HG02885 (cell line): Measurements from ENCODE around the gene GRB2.

Experiments
- ATAC-seq: cut with Tn5 transposase; IDR thresholded peaks from one replicate; pipeline ENCODE4 v1.9.1; 2021; ENCODE audit warnings: mild to moderate bottlenecking; ENCODE audit not compliant: unreplicated experiment, poor library complexity

Gene GRB2

DNA sequence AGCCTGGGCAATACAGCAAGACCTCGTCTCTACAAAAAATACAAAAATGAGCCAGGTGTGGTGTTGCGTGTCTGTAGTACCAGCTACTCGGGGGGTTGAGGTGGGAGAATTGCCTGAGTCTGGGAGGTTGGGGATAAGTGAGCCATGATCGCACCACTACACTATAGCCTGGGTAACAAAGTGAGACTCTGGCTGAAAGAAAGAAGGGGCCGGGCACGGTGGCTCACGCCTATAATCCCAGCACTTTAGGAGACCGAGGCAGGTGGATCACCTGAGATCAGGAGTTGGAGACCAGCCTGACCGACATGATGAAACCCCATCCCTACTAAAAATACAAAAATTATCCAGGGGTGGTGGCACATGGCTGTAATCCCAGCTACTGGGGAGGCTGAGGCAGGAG, 10.5 kb upstream of the GRB2 start:
- ATAC-seq = no peak

DNA sequence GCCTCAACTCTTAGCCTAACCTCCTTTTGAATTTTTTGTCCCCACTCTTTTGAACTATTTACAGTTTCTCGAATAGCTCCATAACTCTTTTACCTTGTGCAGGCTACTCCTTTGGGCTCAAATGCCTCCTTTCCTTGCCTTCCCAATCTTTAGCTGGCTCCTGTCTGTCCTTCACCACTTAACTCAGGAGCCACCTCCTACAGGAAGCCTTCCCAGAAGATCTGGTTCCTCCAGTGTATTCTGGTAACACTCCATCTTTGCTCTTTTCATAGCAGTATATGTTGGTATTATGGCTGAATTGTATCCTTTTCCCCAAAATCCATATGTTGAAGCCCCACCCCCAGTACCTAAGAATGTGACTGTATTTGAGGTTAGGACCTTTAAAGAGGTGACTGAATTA, 9.0 kb upstream of the GRB2 start:
- no peak for ATAC-seq

DNA sequence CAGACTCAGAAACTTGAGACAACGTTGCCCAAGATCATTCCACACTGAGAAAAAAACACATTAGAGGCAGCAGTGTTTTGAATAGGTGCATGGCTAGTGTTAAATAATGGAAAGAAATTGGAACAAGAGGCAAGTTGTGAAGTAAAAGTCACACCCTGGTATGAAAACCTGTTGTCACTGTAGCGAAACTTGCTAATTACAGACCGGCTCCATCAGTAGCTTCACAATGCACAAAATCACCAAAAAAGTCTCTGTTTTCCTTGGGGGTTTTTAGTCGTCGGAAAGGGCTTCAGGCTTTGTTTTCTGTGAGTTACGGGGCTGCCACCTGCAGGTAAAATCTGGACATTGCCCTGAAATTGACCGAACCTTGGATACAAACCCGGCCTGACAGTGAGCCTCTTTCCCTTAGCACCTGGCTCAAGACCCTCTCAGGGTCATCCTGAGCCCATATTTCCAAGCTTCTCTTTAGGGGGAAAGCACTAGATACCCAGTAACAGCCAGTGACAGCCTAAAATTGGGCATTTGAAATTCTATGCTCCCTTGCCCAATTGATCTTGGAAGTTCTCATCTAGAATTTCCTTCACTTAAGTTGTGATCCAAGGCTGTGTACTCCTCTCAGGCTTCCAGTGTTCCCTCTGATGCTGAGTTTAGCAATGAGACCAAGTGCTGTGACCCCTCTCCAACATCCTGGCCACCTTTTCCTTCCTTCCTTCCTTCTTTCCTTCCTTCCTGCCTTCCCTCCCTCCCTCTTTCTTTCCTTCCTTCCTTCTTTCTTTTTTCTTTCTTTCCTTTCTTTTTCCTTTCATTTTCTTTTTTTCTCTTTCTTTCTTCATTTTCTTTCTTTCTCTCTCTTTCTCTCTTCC, 7.2 kb upstream of the GRB2 start:
- ATAC-seq = no peak

DNA sequence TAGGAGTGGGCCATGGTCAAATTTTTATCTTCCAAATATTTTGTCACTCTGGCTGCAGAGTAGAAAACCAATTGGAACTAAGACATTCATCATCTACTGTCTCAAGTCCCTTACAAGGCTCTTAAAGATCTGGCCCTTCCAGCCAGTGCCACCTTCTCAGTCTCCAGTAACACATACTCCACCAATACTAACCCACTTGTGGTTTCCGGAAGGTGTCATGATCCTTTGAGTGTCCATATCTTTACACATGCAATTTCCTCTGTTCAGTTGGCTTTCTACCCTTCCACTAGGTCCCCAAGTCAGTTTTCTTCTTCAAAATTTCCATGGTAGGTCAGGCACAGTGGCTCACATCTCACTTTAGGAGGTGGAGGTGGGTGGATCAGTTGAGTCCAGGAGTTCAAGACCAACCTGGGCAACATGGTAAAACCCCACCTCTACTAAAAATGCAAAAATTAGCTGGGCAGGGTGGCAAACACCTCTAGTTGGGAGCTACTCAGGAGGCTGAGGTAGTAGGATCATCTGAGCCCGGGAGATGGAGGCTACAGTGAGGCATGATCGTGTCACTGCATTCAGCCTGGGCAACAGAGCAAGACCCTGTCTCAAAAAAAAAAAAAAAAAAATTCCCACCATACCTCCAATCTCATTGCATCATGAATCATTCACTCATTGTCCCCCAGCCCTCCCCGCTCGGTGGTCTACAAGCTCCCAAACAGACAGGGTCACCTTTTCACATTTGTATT, 6.0 kb upstream of the GRB2 start:
- ATAC-seq = no peak

DNA sequence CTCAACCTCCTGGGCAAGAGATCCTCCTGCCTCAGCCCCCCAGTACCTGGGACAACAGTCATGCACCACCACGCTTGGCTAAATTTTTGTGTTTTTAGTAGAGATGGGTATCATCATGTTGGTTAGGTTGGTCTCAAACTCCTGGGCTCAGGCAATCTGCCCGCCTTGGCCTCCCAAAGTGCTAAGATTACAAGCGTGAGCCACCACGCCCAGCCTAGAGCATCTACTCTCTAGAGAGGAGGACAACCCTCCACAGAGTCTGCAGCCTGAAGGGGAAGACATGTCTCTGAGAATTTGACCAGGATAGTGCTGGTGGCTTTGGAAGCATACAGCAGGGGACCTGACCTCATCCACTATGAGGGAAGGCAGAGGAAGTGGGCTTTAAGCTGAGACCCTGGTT, 4.7 kb upstream of the GRB2 start:
- ATAC-seq = no peak

DNA sequence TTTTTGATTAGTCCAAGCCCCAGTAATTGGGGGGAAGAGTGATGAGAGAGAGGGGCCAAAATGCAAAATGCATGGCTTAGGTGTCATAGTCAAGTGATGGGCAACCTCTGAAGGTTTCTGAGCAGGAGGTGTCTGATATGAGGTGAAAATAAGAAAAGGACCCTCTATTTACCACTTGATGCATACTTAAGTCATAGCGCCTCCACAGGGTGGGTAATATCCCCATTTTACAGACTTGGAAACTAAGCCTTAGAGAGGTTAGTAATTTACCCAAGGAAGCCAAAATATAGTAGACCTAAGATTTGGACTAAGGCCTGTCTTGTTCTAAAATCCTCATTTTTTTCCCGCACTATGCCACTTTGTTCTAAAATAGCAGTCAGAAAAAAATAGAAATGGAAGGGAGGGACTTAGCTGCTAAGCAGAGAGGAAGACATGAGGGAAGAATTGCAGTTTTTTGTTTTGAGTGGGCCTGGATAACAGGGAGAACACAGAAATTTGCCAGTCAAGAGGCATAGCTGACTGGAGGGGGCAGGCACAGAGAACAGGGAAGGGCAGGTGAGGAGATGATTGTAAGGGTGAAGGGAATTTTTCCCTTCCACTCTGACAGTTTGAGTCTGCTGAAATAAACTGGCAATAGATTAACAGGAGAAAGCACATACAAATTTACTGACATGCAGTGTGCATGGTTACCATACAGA, 2.3 kb upstream of the GRB2 start:
- ATAC-seq = no peak

DNA sequence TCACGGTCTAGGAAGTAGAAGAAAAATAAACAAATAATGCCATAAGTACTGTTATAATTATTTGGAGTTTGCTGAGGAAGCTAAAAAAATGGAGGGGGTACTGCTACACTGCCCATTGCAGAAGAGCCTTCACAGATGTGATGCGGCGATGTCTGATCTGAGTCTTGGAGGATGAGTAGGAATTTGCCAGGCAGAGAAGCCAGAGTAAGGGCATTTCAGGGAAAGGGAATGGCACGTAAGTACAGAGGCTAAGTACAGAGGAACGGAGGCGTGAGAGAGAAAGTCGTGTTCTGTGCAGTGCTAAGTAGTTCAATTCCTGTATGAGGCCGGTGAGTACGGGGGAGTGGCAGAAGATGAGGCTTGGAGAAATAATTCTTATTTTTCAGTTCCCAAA, 741 bp upstream of the GRB2 start:
- ATAC-seq = no peak

DNA sequence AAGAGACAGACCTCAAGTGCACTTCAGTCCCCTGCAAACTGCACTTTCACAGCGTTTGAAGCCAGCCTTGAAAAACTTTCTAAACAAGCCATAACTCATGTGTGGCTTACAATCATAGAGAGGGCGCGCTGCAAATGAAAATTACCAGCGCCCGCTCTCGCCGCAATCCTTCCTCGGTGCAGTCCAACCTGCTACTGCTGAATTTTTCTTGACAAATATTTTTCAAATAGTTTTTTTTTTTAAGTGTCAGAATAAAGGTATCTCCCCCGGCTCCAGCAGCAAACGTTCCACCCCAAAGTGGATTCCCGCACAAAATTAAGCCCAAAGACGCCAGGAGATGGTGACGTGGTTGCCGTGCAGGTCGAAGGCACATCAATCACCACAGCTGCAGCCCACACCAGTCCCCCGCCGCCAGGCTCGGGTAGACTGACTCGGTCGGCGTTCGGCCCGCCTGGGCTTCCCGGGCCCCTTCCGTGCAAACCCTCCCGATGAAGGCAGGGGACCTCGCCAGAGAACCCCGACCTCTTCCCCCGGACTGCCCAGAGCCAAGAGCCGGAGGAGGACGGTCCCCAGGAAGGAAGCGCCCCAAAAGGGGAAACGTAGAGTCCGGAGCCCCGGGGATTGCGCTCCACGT, 630 bp downstream of the GRB2 start:
- ATAC-seq = peak; percentile 10

DNA sequence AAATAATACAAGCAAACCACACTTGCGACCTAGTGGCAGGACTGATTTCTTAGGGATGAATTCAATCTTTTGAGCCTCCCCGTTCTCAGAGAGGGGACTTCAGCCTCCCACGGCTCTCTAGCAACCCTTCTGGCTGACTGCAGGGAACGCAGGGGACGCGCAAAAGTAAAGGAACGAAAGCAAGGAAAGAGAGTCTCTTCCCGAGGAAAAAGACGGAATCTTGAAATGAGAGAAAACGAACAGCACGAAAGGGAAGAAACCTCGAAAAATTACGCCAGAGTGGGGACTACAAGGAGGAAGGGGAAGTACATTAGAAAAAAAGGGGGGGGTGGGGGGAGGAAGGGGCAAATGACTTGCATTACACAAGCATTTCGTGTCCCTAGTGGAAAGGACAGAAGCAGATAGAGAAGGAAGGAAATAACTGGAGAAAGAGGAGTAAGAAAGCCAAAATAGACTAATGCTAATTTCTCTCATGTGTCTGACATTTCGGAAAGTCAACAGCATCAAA, 1.2 kb downstream of the GRB2 start:
- no peak for ATAC-seq

DNA sequence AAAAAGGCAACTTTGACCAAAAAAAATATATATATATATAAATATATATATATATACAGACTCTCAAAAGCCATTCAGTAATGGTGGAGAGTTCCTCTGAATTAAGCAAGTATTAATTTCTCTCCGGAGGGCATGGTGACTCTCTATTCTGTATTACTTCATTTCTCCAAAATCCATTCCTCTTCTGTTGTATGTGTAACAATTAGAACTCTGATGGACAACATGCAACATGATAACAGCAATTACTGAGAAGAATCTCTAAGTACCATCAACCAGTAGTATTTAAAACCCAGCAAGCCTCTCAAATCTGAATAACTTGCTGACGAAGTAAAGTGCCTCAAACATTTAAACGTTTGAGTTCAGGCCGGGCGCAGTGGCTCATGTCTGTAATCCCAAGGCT, 2.3 kb downstream of the GRB2 start:
- no peak for ATAC-seq

DNA sequence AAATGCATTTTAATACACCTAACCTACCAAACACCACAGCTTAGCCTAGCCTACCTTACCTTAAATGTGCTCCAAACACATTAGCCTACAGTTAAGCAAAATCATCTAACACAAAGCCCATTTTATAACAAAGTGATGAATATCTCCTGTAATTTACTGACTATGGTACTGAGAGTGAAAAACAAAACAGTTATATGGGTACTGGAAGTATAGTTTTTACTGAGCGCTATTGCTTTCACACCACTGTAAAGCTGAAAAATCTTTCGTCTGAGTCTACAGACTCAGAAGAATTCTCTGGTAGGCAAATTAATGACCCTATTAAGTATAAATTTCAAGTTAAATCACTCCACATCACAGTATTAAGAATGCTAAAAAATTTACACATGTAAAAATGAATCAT, 3.5 kb downstream of the GRB2 start:
- ATAC-seq = no peak

DNA sequence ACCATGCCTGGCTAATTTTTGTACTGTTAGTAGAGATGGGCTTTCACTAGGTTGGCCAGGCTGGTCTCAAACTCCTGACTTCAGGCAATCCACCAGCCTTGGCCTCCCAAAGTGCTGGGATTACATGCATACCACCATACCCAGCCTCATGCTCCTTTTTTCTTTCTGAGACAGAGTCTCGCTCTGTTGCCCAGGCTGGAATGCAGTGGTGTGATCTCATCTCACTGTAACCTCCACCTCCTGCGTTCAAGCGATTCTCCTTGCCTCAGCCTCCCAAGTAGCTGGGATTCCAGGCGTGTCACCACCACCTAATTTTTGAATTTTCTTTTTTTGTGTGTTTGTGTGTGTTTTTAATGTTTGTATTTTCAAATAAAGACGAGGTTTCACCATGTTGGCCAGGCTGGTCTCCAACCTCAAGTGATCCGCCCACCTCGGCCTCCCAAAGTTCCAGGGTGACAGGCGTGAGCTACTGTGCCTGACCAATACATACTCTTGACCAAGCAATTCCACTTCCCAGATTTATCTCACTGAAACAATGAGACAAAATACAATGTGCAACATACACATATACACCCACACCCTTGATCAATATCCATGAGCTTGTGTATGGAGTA, 5.0 kb downstream of the GRB2 start:
- no peak for ATAC-seq

DNA sequence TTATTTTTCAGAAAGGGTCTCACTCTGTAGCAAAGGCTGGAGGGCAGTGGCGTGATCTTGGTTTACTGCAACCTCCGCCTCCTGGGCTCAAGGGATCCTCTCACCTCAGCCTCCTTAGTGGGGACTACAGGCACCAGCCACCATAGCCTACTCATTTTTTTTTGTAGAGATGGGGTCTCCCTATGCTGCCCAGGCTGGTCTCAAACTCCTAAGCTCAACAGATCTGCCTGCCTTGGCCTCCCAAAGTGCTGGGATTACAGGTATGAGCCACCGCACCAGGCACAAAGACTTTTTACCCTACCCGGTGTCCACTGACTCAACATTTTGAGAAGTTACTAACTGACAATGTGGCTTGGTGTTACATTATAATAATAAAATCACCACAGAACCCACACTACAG, 7.2 kb downstream of the GRB2 start:
- ATAC-seq = no peak

DNA sequence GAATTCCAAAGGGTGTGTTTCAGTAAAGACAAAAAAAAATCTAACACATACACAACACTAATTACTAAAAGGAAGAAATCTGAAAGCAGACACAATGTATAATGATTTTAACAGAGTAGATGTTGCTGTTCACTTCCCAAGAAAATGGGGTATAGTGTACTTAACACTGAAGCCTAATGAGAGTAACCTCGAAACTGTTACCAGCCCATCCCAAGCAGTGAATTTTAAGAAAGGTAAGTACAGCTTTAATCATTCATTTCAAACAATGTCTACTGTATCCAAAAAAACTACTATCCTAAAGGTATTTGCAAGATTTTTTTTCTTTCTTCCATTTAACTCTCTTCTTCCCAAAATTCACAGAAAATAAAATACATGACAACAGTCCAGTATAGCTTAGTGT, 8.3 kb downstream of the GRB2 start:
- ATAC-seq = no peak

DNA sequence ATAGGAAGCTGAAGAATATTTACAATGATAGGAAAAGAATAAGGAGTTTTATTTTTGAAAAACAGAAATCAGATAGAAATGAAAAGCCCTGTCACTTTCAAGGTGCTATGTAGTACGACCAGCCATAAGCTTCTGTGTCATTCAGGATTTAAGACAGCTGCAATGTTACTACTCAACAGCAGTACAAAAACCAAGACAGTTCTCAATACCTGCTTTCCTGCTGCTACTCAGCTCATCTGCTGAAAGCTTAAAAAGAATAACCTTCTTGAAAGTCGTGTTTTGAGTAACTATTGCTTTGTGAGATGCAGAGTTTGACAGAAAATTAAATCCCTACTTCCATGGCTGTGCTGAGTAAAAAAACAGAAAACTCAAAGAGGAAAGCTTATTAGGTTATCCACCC, 8.7 kb downstream of the GRB2 start:
- ATAC-seq = peak; percentile 50

DNA sequence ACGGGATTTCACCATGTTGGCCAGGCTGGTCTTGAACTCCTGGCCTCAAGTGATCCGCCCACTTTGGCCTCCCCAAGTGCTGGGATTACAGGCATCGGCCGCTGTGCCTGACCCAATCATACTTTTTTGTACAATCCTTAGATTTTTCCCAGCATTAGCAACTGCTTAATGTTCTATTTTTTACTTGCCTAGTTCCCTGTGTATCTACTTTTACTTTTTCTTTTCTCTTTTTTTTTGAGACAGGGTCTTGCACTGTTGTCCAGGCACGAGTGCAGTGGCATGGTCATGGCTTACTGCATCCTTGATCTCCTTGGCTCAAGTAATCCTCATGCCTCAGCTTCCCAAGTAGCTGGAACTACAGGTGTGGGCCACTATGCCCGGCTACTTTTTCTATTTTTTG, 9.5 kb downstream of the GRB2 start:
- ATAC-seq = no peak

DNA sequence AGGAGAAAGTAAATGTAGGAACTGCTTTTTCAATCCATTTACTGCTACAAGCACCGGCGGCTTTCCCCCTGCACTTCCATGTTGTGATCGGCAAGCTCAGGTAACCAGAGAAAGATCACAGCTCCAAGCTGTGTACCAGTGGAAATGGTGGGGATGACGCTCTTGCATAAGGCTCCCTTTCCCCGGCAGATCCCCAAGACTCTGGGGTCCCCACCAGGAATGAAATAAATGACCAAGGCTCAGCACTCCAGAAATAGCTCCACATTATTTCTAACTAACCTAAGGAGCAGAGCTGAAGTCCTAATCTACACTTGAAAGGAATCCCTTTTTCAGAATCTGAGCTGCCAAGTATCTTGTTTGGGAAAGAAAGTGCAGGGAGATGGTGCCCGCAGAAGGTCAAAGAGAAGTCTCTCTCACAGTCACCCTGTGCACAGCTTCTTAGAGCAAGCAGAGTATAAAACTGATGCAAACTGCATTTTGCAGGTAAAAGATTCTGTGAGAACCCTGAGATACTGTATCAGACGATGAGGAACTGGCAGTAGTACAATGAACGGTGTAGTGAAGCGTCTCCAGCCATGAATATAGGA, 11.1 kb downstream of the GRB2 start:
- peak; percentile 17 for ATAC-seq

DNA sequence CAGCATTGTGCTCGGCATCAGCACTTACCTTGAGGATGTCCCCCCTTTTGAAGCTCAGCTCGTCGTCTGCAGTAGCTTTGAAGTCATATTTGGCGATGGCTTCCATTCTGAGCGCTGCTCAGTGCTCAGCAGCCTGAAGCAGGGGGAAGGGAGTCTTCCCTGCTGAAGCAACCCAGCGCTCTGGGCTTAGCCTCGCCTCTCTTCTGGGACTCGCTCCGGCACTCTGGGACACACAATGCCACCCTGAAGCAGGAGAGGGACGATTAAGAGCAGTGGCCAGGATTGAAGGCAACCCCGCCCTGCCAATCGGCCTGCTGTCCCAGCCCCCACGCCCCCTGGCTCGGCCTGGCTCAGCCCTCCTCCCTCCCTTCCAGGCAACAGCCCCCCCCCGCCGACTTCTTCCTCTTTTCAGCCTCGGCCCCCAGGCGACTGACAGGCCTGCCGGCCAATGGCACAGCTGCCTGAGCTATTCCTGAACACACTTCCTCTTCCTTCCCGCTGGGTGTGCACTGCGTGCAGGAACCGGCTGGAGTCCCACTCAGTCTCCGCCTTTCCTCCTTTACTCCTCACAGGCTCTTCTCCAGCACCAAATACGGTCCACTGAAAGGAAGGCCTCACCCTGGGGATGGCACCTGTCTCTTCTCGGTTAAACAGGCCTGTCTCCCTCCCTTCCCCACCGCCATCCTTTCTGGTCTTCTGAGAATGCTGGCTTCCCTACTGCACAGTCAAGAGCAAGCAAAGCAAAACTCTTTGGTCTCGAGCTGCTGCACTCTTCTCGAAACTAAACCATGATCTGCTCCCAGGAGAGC, 11.8 kb downstream of the GRB2 start:
- peak; percentile 80 for ATAC-seq

DNA sequence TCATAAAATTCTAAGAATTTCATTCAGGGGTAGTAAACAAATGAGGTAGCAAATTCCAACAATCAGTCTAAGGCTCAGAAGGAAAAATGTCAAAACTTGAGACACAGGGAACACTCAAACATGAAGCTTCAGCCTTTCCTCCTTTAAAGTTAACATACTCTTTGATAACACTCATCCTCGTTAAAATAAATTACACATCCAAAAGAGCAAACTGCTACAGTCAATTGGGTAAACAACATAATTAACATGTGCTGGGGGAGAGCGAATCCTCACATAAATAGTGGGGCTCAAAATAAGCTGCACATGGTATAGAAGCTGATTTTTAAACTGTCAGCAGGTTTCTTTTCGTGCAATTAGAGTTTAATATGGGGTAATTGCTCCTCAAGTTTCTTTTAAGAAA, 12.9 kb downstream of the GRB2 start:
- no peak for ATAC-seq
